HepG2 (cell line): ENCODE data around the gene OPN5. TPM values are rescaled to one million over a fixed set of nuclear protein-coding genes. Genes with fewer than 3 reads are reported as not detected.
A peak's percentile ranks its signal among the peaks of the same experiment; 100 is the strongest.

Experiments
- ARID2 ChIP-seq: sonication (generic); formaldehyde crosslinking; IDR thresholded peaks from 2 replicates; pipeline ENCODE4 v1.8.1; 2022; ENCODE audit warnings: mild to moderate bottlenecking, missing genetic modification reagents, borderline replicate concordance
- CERS6 ChIP-seq: sonication (generic); formaldehyde crosslinking; IDR thresholded peaks from 2 replicates; pipeline ENCODE4 v1.5.0; 2020; ENCODE audit warnings: missing genetic modification reagents
- DBP ChIP-seq: sonication (generic); formaldehyde crosslinking; IDR thresholded peaks from 2 replicates; pipeline ENCODE4 v1.4.0; 2020; ENCODE audit warnings: missing genetic modification reagents; ENCODE audit errors: not compliant biosample characterization
- ERF ChIP-seq: IDR thresholded peaks from 2 replicates; pipeline ENCODE4 v1.6.1; 2018; ENCODE audit warnings: missing biosample characterization, missing genetic modification reagents
- HMG20A ChIP-seq: IDR thresholded peaks from 2 replicates; pipeline ENCODE4 v1.6.1; 2016; ENCODE audit warnings: borderline replicate concordance
- MTF1 ChIP-seq: sonication (generic); formaldehyde crosslinking; IDR thresholded peaks from 2 replicates; pipeline ENCODE4 v1.5.0; 2020; ENCODE audit warnings: missing genetic modification reagents
- PHF5A ChIP-seq: IDR thresholded peaks from one replicate; pipeline ENCODE4 v1.6.1; 2018; ENCODE audit warnings: low read depth, missing genetic modification reagents; ENCODE audit not compliant: unreplicated experiment
- POGZ ChIP-seq: sonication (generic); formaldehyde crosslinking; IDR thresholded peaks from 2 replicates; pipeline ENCODE4 v1.4.0; 2020; ENCODE audit warnings: mild to moderate bottlenecking, missing genetic modification reagents
- RFXAP ChIP-seq: sonication (generic); formaldehyde crosslinking; IDR thresholded peaks from 2 replicates; pipeline ENCODE4 v1.4.0; 2020; ENCODE audit warnings: missing genetic modification reagents, borderline replicate concordance
- SMYD3 ChIP-seq: sonication (generic); formaldehyde crosslinking; IDR thresholded peaks from 2 replicates; pipeline ENCODE4 v1.8.1; 2023; ENCODE audit warnings: mild to moderate bottlenecking, missing genetic modification reagents
- TRAFD1 ChIP-seq: sonication (generic); formaldehyde crosslinking; IDR thresholded peaks from 2 replicates; pipeline ENCODE4 v1.5.1; 2020; ENCODE audit warnings: missing genetic modification reagents, mild to moderate bottlenecking, borderline replicate concordance
- ZNF362 ChIP-seq: sonication (generic); formaldehyde crosslinking; IDR thresholded peaks from 2 replicates; pipeline ENCODE4 v1.4.0; 2020; ENCODE audit warnings: missing genetic modification reagents, mild to moderate bottlenecking, borderline replicate concordance
- ZNF574 ChIP-seq: sonication (generic); formaldehyde crosslinking; IDR thresholded peaks from 2 replicates; pipeline ENCODE4 v1.4.0; 2020; ENCODE audit warnings: missing genetic modification reagents
- ZNF614 ChIP-seq: IDR thresholded peaks from 2 replicates; pipeline ENCODE4 v1.6.1; 2018; ENCODE audit warnings: missing biosample characterization, missing genetic modification reagents, inconsistent platforms, borderline replicate concordance
- ZNF652 ChIP-seq: IDR thresholded peaks from 2 replicates; pipeline ENCODE4 v1.6.1; 2016; ENCODE audit warnings: low read depth, borderline replicate concordance
- ZNF710 ChIP-seq: sonication (generic); formaldehyde crosslinking; IDR thresholded peaks from 2 replicates; pipeline ENCODE4 v1.5.0; 2020; ENCODE audit warnings: mild to moderate bottlenecking, missing genetic modification reagents, borderline replicate concordance
- ZNF784 ChIP-seq: sonication (generic); formaldehyde crosslinking; IDR thresholded peaks from 2 replicates; pipeline ENCODE4 v1.5.1; 2020; ENCODE audit warnings: missing genetic modification reagents, mild to moderate bottlenecking, borderline replicate concordance
- polyA plus RNA-seq, 8 experiments: library from polyadenylated mRNA; depleted of rRNA in 3 of 8; stranded (reverse) in 7 of 8; unstranded in 1 of 8; fragments of >200 nt; fragmentation: Illumina TruSeq in 4 of 8; extraction: Trizol in 4 of 8; gene quantifications; 2 replicates each; pipeline versions ENCODE4 v1.2.1 to v1.2.3, GENCODE V29; 2011 to 2016; ENCODE audit warnings: low read depth in 4 of 8, missing spikeins in 1 of 8, mixed read lengths in 1 of 8; ENCODE audit not compliant: insufficient read depth in 1 of 8
- total RNA-seq, 5 experiments: library from RNA; depleted of rRNA; stranded (reverse); fragments of >200 nt; fragmentation: Illumina TruSeq; extraction: Trizol; gene quantifications; 2 replicates each; pipeline ENCODE4 v1.2.3, GENCODE V29; 2016; ENCODE audit warnings: low read depth in 1 of 5

The OPN5 gene
- total and polyA plus RNA-seq, 2 of the 13 experiments (the other 11 are each of a cell fraction or from before 2014, with no cell fraction given): not detected

GRCh38 chr6:47787620-47788497 is 6.0 kb downstream of the OPN5 start (continued):
- TF ChIP-seq ZNF574 (CRISPR knock-in tag): no peak
- 0 out of 2 replicates have a peak, but pooled peaks have one; percentile 50 for TF ChIP-seq ZNF784 (CRISPR knock-in tag)
- no peak for TF ChIP-seq MTF1 (CRISPR knock-in tag)
- peak; percentile 16; the same call in 1 of the 2 replicates for TF ChIP-seq ZNF362
- TF ChIP-seq POGZ (CRISPR knock-in tag): no peak
- no peak for TF ChIP-seq ZNF614
- no peak for TF ChIP-seq ZNF710
- no peak for TF ChIP-seq PHF5A (CRISPR knock-in tag)
- TF ChIP-seq TRAFD1: no peak
- TF ChIP-seq ZNF652 (CRISPR knock-in tag): no peak
- TF ChIP-seq ERF (CRISPR knock-in tag): peak; percentile 55; the same call in 1 of the 2 replicates
- peak; percentile 33; the same call in 1 of the 2 replicates for TF ChIP-seq CERS6 (CRISPR knock-in tag)
- no peak for TF ChIP-seq SMYD3 (CRISPR knock-in tag)
- 0 out of 2 replicates have a peak, but pooled peaks have one; percentile 32 for TF ChIP-seq RFXAP
- no peak for TF ChIP-seq HMG20A (CRISPR knock-in tag)
- no peak for TF ChIP-seq ARID2 (CRISPR knock-in tag)
- peak; percentile 27 for TF ChIP-seq DBP (CRISPR knock-in tag)
